GM12801 (cell line): ENCODE results near the gene ATP8B3.

Source experiments
- CTCF ChIP-seq: IDR thresholded peaks from one replicate; pipeline ENCODE4 v1.5.1; 2011; ENCODE audit warnings: control low read depth; ENCODE audit not compliant: insufficient read length; ENCODE audit errors: extremely low read depth

Gene ATP8B3

GRCh38 chr19:1742989-1743696 lies 68.9 kb downstream of the ATP8B3 start:
- TF ChIP-seq CTCF = no peak

GRCh38 chr19:1739960-1740629 lies 72.0 kb downstream of the ATP8B3 start:
- TF ChIP-seq CTCF = no peak

- no peak for TF ChIP-seq CTCF
Measured at GRCh38 chr19:1736927-1737326, 75.1 kb downstream of the ATP8B3 start.

- TF ChIP-seq CTCF = no peak
Measured at GRCh38 chr19:1736280-1736679, 75.8 kb downstream of the ATP8B3 start.

GRCh38 chr19:1734321-1734966 lies 77.6 kb downstream of the ATP8B3 start:
- no peak for TF ChIP-seq CTCF
